Lower lobe of right lung (tissue), 2 donors: ENCODE data around the gene B4GALT2. TPM values are rescaled to one million over a fixed set of nuclear protein-coding genes. Genes with fewer than 3 reads are reported as not detected.

ENCODE experiments used
- ATAC-seq, 2 donors: fragments of 200-7000 bp; cut with Tn5 transposase; one replicate each; pipeline ENCODE4 v1.9.1; 2020 to 2022; ENCODE audit warnings: mild to moderate bottlenecking in 2 of 2, moderate library complexity in 2 of 2
- DNase-seq: peaks from one replicate; pipeline ENCODE4 v3.0.0-alpha.2; 2020
- H3K27ac ChIP-seq: fragments of 200-600 bp; one replicate; pipeline ENCODE4 v1.8.0; 2022
- H3K27me3 ChIP-seq: fragments of 200-600 bp; one replicate; pipeline ENCODE4 v1.8.0; 2022; ENCODE audit warnings: low read depth
- H3K36me3 ChIP-seq: fragments of 200-600 bp; one replicate; pipeline ENCODE4 v1.8.0; 2022; ENCODE audit warnings: mild to moderate bottlenecking
- H3K4me1 ChIP-seq: fragments of 200-600 bp; one replicate; pipeline ENCODE4 v1.8.0; 2022
- H3K4me3 ChIP-seq: fragments of 200-600 bp; one replicate; pipeline ENCODE4 v1.8.0; 2022; ENCODE audit warnings: mild to moderate bottlenecking
- H3K9me3 ChIP-seq: fragments of 200-600 bp; one replicate; pipeline ENCODE4 v1.8.0; 2022
- CTCF ChIP-seq: fragments of 200-600 bp; IDR thresholded peaks from one replicate; pipeline ENCODE4 v1.8.0; 2022; ENCODE audit warnings: antibody characterized with exemption, mild to moderate bottlenecking
- intact Hi-C: fragments of 100-400 bp; cut with DNase I; formaldehyde crosslinking; loops from one replicate; pipeline ENCODE4 v1.11.0; 2022
- total RNA-seq: library from RNA; stranded (reverse); fragmentation: NEBNext Ultra II Directional; extraction: Animal tissue kit (Norgen Biotek cat#: 25700); gene quantifications from one replicate; pipeline ENCODE4 v1.2.1, GENCODE V29; 2021
- donor health status: DM: no; HTN: yes; CAD: no; lungs with severe emphysema.

The B4GALT2 gene
- total RNA-seq, 1 donor from 2014 or later, result 17.3 TPM

GRCh38 chr1:44021156-44021555 lies 42.1 kb downstream of the B4GALT2 start:
- H3K4me1 ChIP-seq, result no peaks in the 10 kb centered on the region
- no peak for DNase-seq
- intact Hi-C loops, result no loop called here
- H3K36me3 ChIP-seq, result peaks cover 3% of the 10 kb centered on the region
- TF ChIP-seq CTCF, result no peak
- ATAC-seq, result no peak
- H3K27ac ChIP-seq, result no peak overlapping the region
- H3K27me3 ChIP-seq, result no peaks in the 10 kb centered on the region
- H3K4me3 ChIP-seq, result no peak overlapping the region
- no peaks in the 10 kb centered on the region for H3K9me3 ChIP-seq

- DNase-seq, result no peak
- Histone ChIP-seq H3K4me1 (no peaks in the 10 kb centered on the region), H3K9me3 (no peaks in the 10 kb centered on the region), H3K4me3 (no peak overlapping the region), H3K27me3 (no peaks in the 10 kb centered on the region), H3K36me3 (peaks cover 3% of the 10 kb centered on the region), H3K27ac (no peak overlapping the region)
- TF ChIP-seq CTCF, result no peak
- ATAC-seq, result no peak
- intact Hi-C loops, result no loop called here
These were observed 42.7 kb downstream of the B4GALT2 start for GRCh38 chr1:44021581-44022321.

- H3K4me3 ChIP-seq, result no peak overlapping the region
- DNase-seq, result peak; percentile 31
- H3K9me3 ChIP-seq, result no peaks in the 10 kb centered on the region
- no peak for TF ChIP-seq CTCF
- peaks cover 6% of the 10 kb centered on the region for H3K4me1 ChIP-seq
- H3K27me3 ChIP-seq, result no peaks in the 10 kb centered on the region
- ATAC-seq, result no peak
- H3K36me3 ChIP-seq, result peaks cover 3% of the 10 kb centered on the region
- H3K27ac ChIP-seq, result no peak overlapping the region
- intact Hi-C loops, result no loop called here
These were observed 45.3 kb downstream of the B4GALT2 start for GRCh38 chr1:44024031-44024902.

GRCh38 chr1:44024903-44025525 lies 46.0 kb downstream of the B4GALT2 start:
- Histone ChIP-seq H3K9me3 (no peaks in the 10 kb centered on the region), H3K4me3 (no peak overlapping the region), H3K36me3 (peaks cover 3% of the 10 kb centered on the region), H3K27ac (no peak overlapping the region), H3K4me1 (peaks cover 9% of the 10 kb centered on the region), H3K27me3 (no peaks in the 10 kb centered on the region)
- ATAC-seq (no peak), DNase-seq (no peak)
- intact Hi-C loops, result no loop called here
- TF ChIP-seq CTCF, result no peak

GRCh38 chr1:44025816-44026215 lies 46.8 kb downstream of the B4GALT2 start:
- no peaks in the 10 kb centered on the region for H3K27me3 ChIP-seq
- peak; percentile 63 for DNase-seq
- H3K4me3 ChIP-seq, result no peak overlapping the region
- peaks cover 9% of the 10 kb centered on the region for H3K4me1 ChIP-seq
- H3K36me3 ChIP-seq, result peaks cover 3% of the 10 kb centered on the region
- H3K9me3 ChIP-seq, result no peaks in the 10 kb centered on the region
- ATAC-seq, result peak in 1 of 2 donors; percentile 35
- no peak overlapping the region for H3K27ac ChIP-seq
- TF ChIP-seq CTCF, result no peak
- intact Hi-C loops, result no loop called here
